Neural progenitor cell (in vitro differentiated cells): ENCODE measurements around the gene HOGA1.

ENCODE experiments used
- CTCF ChIP-seq: fragments of 200-600 bp; sonication (generic); IDR thresholded peaks from 2 replicates; pipeline ENCODE4 v1.5.1; 2017; ENCODE audit warnings: antibody characterized with exemption, mild to moderate bottlenecking
- EZH2 ChIP-seq: fragments of 200-600 bp; sonication (generic); IDR thresholded peaks from 2 replicates; pipeline ENCODE4 v1.6.1; 2017; ENCODE audit warnings: antibody characterized with exemption, mild to moderate bottlenecking, moderate library complexity
- EZH2phosphoT487 ChIP-seq: fragments of 200-600 bp; sonication (generic); IDR thresholded peaks from 2 replicates; pipeline ENCODE4 v1.6.1; 2017; ENCODE audit warnings: antibody characterized with exemption

GRCh38 chr10:97612386-97612785, 28.2 kb downstream of the HOGA1 start:
- TF ChIP-seq CTCF (peak; percentile 51), EZH2 (no peak), EZH2phosphoT487 (no peak)
